Panc1 (cell line): ENCODE measurements around the gene GRIK1. TPM values are rescaled to one million over a fixed set of nuclear protein-coding genes. Genes with fewer than 3 reads are reported as not detected.

Source experiments
- ATAC-seq: fragments of 200-7000 bp; cut with Tn5 transposase; 2 replicates; pipeline ENCODE4 v1.9.1; 2020; ENCODE audit warnings: mild to moderate bottlenecking, moderate library complexity
- BruUV-seq: library from RNA; stranded (reverse); fragments of 400-500 nt; replicated peaks from 2 replicates; lab custom pipeline; 2021; lab: Mats Ljungman, UMichigan
- CTCF ChIA-PET: fragments of 300-600 bp; sonication (Branson Sonifier 250); formaldehyde crosslinking; loops from one replicate; lab custom pipeline; 2022; ENCODE audit warnings: antibody characterized with exemption; lab: Charles Lee
- POLR2A ChIA-PET: fragments of 300-600 bp; sonication (Branson Sonifier 250); formaldehyde crosslinking; loops from one replicate; lab custom pipeline; 2022; ENCODE audit warnings: antibody characterized with exemption; lab: Charles Lee
- DNase-seq: peaks from one replicate; pipeline ENCODE4 v3.0.0-alpha.2; 2010; ENCODE audit warnings: low read depth, low spot score
- H3K27ac ChIP-seq: 2 replicates; pipeline ENCODE4 v1.5.1; 2011; ENCODE audit warnings: mild to moderate bottlenecking, low read length, inconsistent platforms
- H3K27me3 ChIP-seq: fragments of 200-500 bp; sonication (Bioruptor generic); 2 replicates; pipeline ENCODE4 v1.6.0; 2014; ENCODE audit warnings: low read length, inconsistent platforms; ENCODE audit not compliant: control insufficient read depth, insufficient read depth
- H3K36me3 ChIP-seq: fragments of 200-500 bp; sonication (Bioruptor generic); 2 replicates; pipeline ENCODE4 v1.5.1; 2014; ENCODE audit warnings: inconsistent platforms, mild to moderate bottlenecking, low read length, moderate library complexity; ENCODE audit not compliant: control insufficient read depth, insufficient read depth
- H3K4me1 ChIP-seq: 2 replicates; pipeline ENCODE4 v1.5.1; 2011; ENCODE audit warnings: inconsistent platforms, mild to moderate bottlenecking, low read length, moderate library complexity; ENCODE audit not compliant: control insufficient read depth, insufficient read depth
- H3K4me3 ChIP-seq, 2 experiments: 2 replicates each; pipeline ENCODE4 v1.5.1; 2011 to 2012; ENCODE audit warnings: low read depth in 2 of 2, low read length in 2 of 2, mild to moderate bottlenecking in 2 of 2, inconsistent platforms in 1 of 2, moderate library complexity in 1 of 2
- H3K9me3 ChIP-seq: fragments of 200-500 bp; sonication (Bioruptor generic); 2 replicates; pipeline ENCODE4 v1.5.1; 2014; ENCODE audit warnings: low read depth, mild to moderate bottlenecking, inconsistent platforms, low read length, moderate library complexity; ENCODE audit not compliant: control insufficient read depth, insufficient read depth
- CTCF ChIP-seq: fragments of 450-650 bp; IDR thresholded peaks from 2 replicates; pipeline ENCODE4 v1.5.1; 2017; ENCODE audit warnings: mild to moderate bottlenecking
- POLR2AphosphoS5 ChIP-seq: IDR thresholded peaks from 2 replicates; pipeline ENCODE4 v1.6.1; 2012; ENCODE audit warnings: mild to moderate bottlenecking, low read depth, low read length, moderate library complexity
- REST ChIP-seq, 2 experiments: IDR thresholded peaks; 2 replicates each; pipeline ENCODE4 v1.6.1; 2011 to 2012; ENCODE audit warnings: low read depth in 2 of 2, control low read depth in 1 of 2, low read length in 1 of 2, mild to moderate bottlenecking in 1 of 2, moderate library complexity in 1 of 2; ENCODE audit not compliant: insufficient read depth in 1 of 2
- SIN3A ChIP-seq: IDR thresholded peaks from 2 replicates; pipeline ENCODE4 v1.6.1; 2012; ENCODE audit warnings: low read depth, mild to moderate bottlenecking, low read length, moderate library complexity, borderline replicate concordance; ENCODE audit not compliant: insufficient read depth
- TCF7L2 ChIP-seq: IDR thresholded peaks from 2 replicates; pipeline ENCODE4 v1.6.1; 2011; ENCODE audit warnings: mild to moderate bottlenecking, low read depth, low read length, inconsistent platforms
- in situ Hi-C: cut with HindIII; loops from 2 replicates; pipeline ENCODE4 v1.10.0; 2016; ENCODE audit warnings: low sequenced_read_pairs, low pct_unique_long_range_greater_than_20kb
- intact Hi-C: fragments of 100-400 bp; cut with micrococcal nuclease; formaldehyde crosslinking; loops from one replicate; pipeline ENCODE4 v1.10.0; 2022; ENCODE audit not compliant: unreplicated experiment
- total RNA-seq: library from RNA; stranded (reverse); gene quantifications from one replicate; pipeline ENCODE4 v1.2.1, GENCODE V29; 2021; ENCODE audit not compliant: unreplicated experiment

Gene GRIK1
- total RNA-seq, 1 experiment from 2014 or later = not detected

GRCh38 chr21:29805105-29805504 lies 134.7 kb downstream of the GRIK1 start:
- Histone ChIP-seq H3K27me3 (no peaks in the 10 kb centered on the region), H3K4me3 (no peak overlapping the region), H3K36me3 (no peaks in the 10 kb centered on the region), H3K4me1 (no peaks in the 10 kb centered on the region), H3K9me3 (no peaks in the 10 kb centered on the region), H3K27ac (no peak overlapping the region)
- ChIA-PET POLR2A (no interaction called here), CTCF (no interaction called here)
- DNase-seq (no peak), ATAC-seq (no peak)
- BruUV-seq = no TSS peak
- in situ Hi-C loops (no loop called here), intact Hi-C loops (no loop called here)
- TF ChIP-seq SIN3A (no peak), REST (IDR thresholded peaks at IDR 0.05; ENCODE audit: insufficient read depth in 1 of 2, low read depth in 2 of 2, low read length in 1 of 2) (no peak), POLR2AphosphoS5 (no peak), TCF7L2 (no peak), CTCF (no peak)

- in situ Hi-C loops (no loop called here), intact Hi-C loops (no loop called here)
- BruUV-seq = no TSS peak
- CTCF ChIA-PET = no interaction called here
- TF ChIP-seq TCF7L2 (no peak), REST (IDR thresholded peaks at IDR 0.05; ENCODE audit: insufficient read depth in 1 of 2, low read depth in 2 of 2, low read length in 1 of 2) (no peak), CTCF (no peak), POLR2AphosphoS5 (no peak), SIN3A (no peak)
- H3K36me3 ChIP-seq = no peaks in the 10 kb centered on the region
- no peak overlapping the region for H3K4me3 ChIP-seq
- H3K27ac ChIP-seq = no peak overlapping the region
- H3K4me1 ChIP-seq = no peaks in the 10 kb centered on the region
- ATAC-seq = no peak
- POLR2A ChIA-PET = no interaction called here
- H3K9me3 ChIP-seq = no peaks in the 10 kb centered on the region
- no peaks in the 10 kb centered on the region for H3K27me3 ChIP-seq
- no peak for DNase-seq
Measured at GRCh38 chr21:29803191-29803590, 136.6 kb downstream of the GRIK1 start.
